Sciatic nerve (tissue), 2 donors: ENCODE data around the gene SLC1A7. TPM values are rescaled to one million over a fixed set of nuclear protein-coding genes. Genes with fewer than 3 reads are reported as not detected.

Source experiments
- ATAC-seq: fragments of 200-7000 bp; cut with Tn5 transposase; one replicate; pipeline ENCODE4 v1.9.1; 2020; ENCODE audit warnings: mild to moderate bottlenecking, moderate library complexity
- DNase-seq: peaks from one replicate; pipeline ENCODE4 v3.0.0-alpha.2; 2020; ENCODE audit warnings: low spot score
- intact Hi-C: fragments of 100-400 bp; cut with DNase I; formaldehyde crosslinking; loops from one replicate; pipeline ENCODE4 v1.14.2; 2022
- total RNA-seq: library from RNA; stranded (reverse); fragmentation: NEBNext Ultra II Directional; extraction: Animal tissue kit (Norgen Biotek cat#: 25700); gene quantifications from one replicate; pipeline ENCODE4 v1.2.1, GENCODE V29; 2021
- donor health status: DM: no; HTN: no; CAD: no.
- donor health status: DM: no; HTN: no; CAD: no.

SLC1A7 gene
- total RNA-seq, 1 donor from 2014 or later, result 0.89 TPM

DNA sequence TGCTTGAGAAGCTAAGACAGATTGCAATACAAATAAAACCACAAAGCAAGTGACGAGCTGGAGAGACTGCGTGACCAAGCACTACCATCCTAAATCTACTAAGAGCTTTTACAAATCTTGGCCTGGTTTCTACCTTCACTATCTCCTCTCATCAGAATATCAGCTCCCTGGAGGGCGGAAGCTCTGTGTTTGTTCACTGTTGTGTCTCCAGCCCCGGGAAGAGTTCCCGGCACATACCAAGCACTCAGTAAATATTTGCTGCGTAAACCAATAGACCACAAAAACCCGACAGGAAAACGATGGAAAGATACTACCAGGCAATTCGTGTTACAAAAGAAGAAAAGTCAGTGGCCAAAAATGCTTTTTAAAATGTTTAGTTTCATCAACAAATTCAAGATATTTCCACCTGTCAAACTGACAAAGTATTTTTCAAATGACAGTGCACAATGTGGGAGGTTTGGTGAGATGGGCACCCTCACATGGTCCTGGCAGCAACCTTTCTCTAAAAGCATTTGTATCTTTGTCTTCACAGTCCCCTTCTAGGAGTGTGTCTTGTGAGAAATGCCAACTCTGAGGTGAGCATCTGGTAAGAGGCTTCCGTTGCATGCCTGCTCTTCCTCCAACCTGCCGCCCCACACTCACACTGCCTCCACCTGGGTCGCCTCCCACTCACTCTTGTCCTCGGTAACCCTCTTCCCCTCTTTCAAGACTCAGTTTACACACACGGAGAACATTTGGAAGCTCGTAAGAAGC, 34.7 kb downstream of the SLC1A7 start:
- intact Hi-C loops, result no loop called here
- no peak for ATAC-seq
- DNase-seq, result no peak

DNA sequence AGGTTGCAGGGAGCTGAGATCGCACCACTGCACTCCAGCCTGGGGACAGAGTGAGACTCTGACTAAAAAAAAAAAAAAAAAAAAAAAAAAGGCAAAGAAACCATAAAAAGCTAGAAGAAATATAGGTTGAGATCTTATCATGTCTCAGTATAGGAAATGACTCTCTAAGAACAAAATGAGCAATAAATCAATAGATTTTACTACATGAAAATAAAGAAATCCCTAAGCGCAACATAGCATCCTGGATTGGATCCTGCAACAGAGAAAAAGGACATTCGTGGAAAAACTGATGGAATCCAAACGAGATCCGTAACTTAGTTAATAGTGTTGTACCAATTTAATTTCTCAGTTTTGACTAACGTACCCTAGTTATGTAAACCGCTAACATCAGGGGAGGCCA, 35.3 kb downstream of the SLC1A7 start:
- intact Hi-C loops, result no loop called here
- DNase-seq (no peak), ATAC-seq (no peak)

GRCh38 chr1:53104289-53104913, 38.0 kb downstream of the SLC1A7 start:
- ATAC-seq, result no peak

GRCh38 chr1:53094533-53094919, 47.9 kb downstream of the SLC1A7 start:
- intact Hi-C loops, result no loop called here
- ATAC-seq (peak; percentile 31), DNase-seq (no peak)

More at GRCh38 chr1:53104289-53104913, 38.0 kb downstream of the SLC1A7 start:
- DNase-seq, result no peak
- intact Hi-C loops, result no loop called here

- intact Hi-C loops, result no loop called here
- DNase-seq, result no peak
- ATAC-seq, result peak; percentile 3
Measured at GRCh38 chr1:53093778-53094532, 48.5 kb downstream of the SLC1A7 start.

DNA sequence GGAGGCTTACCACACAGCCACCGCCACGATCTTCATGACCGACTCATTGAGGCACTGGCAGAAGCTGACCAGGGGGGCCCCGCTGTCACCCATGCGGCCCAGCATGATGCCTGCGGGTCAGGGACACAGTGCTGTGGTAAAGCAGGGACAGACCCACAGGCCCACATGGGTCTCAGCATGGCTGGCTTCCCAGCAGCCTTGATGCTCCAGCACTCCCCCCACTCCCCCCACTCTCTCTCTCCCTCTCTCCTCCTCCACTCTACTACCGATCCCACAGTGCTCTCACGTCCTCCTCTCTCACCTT, 49.0 kb downstream of the SLC1A7 start:
- intact Hi-C loops, result no loop called here
- ATAC-seq, result peak; percentile 1

DNA sequence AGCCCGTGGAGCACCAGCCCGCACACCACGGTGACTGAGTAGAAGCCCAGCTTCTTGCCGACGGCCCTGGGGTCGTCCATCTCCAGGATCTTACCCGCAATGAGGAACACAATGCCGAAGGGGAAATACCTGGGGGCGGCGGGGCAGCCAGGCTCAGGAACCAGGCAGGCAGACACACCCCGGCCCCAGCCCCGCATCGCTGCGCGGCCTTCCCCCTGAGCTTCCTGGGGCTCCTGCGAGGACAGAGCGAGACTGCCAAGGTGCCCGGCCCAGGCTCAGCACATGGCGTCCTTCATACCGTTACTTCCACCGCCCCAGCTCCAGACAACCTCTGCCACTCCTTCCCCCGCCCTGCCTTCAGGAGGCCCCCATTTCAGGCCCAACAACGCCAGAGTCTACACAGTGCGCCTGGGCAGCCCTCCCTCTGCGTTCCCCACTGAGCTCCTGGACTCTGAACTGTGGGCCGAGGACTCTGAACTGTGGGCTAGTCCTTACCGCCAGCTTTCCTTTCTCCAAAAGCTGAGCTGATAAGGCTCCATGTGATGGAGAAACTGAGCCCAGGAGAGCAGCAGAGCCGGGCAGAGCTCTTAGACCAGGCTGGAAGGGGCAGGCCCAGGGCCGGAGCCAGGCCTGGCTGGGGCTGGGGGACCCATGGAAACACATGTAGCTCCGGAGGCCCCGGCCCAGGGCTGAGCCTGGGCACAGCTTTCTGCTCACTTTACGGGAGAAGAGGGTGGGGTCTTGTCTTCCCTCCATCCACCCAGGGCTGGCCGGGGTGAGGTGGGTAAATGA, 49.6 kb downstream of the SLC1A7 start:
- no peak for ATAC-seq
- intact Hi-C loops, result no loop called here

More for the DNA sequence above, 49.0 kb downstream of the SLC1A7 start:
- DNase-seq, result no peak

GRCh38 chr1:53091841-53092645, 50.4 kb downstream of the SLC1A7 start:
- DNase-seq (no peak), ATAC-seq (no peak)
- intact Hi-C loops, result no loop called here

More for the DNA sequence above, 49.6 kb downstream of the SLC1A7 start:
- DNase-seq, result no peak

DNA sequence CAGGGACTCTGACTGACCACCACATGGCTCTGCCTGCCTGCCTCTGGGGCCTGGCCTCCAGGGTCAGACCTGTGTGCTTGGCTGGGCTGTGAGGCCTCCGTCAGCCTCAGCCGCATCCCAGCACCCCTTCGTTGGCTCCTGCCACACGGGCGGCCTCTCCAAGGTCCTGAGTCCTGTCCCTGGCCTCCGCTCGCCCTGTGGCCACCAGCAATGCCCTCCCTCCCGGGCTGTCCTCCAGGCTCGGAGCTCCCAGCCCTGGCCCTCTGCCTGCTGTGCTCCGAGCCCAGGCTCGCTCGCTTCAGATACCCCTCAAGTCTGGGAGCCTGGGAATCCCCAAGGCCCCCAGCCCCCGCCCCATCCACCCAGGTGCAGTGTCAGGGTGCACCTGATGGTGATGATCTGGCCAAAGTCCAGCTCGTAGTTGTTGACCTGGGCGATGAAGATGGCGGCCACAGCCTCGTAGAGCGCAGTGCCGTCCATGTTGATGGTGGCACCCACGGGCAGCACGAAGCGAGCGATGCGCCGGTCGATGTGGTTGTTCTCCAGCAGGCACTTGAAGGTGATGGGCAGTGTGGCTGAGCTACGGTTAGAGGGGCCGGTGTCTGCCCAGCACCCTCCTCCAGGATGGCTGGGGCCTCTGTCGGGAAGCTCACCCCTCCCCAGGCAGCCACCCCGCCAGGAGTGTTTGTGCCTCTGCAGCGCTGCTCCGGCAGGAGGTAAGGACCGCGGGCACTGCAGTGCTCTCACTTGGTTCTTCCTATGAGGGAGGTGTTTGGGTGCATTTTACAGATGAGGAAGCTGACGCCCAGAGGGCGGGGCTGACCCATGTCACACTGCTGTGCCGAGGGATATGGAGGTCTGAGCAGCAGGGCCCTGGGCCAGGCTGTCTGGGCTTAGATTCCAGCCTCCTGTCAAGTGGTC, 52.0 kb downstream of the SLC1A7 start:
- intact Hi-C loops, result no loop called here
- peak; percentile 25 for ATAC-seq
- DNase-seq, result no peak

DNA sequence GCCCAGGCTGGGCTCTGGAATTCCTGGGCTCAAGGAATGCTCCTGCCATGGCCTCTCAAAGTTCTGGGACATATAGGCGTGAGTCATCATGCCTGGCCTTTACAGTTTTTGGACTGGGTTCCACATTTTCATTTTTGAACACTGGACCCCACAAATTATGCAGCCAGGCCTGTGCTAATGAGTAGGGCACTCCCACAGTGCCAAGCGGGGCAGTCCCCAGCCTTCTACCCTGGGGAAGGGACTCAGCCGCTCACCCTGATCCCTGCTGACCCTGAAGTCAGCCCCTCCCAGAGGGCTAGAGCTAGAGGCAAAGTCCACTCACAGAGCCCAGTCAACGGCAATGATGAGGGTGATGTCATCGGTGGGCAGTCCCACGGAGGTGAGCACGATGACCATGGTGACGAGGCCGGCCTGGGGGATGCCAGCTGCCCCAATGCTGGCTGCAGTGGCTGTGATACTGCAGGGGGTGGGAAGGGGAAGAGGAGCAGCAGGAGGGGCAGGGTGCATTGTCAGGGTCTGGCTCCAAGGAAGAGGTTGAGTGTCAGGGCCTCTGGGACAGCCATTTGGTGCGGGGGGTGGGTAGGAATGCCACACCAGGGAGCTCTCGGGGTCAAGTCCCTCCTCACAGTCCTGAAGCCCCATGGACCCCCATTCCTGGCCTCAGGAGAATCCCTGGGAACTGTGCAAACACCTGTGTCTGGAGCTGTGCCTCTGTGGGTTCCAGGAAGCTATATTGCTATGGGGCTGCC, 52.8 kb downstream of the SLC1A7 start:
- no peak for ATAC-seq
- no peak for DNase-seq
- intact Hi-C loops, result no loop called here

GRCh38 chr1:53088616-53089300, 53.7 kb downstream of the SLC1A7 start:
- ATAC-seq (peak; percentile 1), DNase-seq (no peak)
- intact Hi-C loops, result no loop called here

GRCh38 chr1:53087332-53088285, 54.8 kb downstream of the SLC1A7 start:
- intact Hi-C loops, result no loop called here
- DNase-seq (no peak), ATAC-seq (no peak)

- ATAC-seq (no peak), DNase-seq (no peak)
- intact Hi-C loops, result no loop called here
Measured at GRCh38 chr1:53086491-53087070, 55.9 kb downstream of the SLC1A7 start.

- DNase-seq, result no peak
- intact Hi-C loops, result no loop called here
- no peak for ATAC-seq
Measured at GRCh38 chr1:53085405-53085804, 57.0 kb downstream of the SLC1A7 start.

GRCh38 chr1:53084589-53084971, 57.9 kb downstream of the SLC1A7 start:
- ATAC-seq (no peak), DNase-seq (no peak)
- intact Hi-C loops, result no loop called here
